Vagina (tissue), 2 donors: ENCODE data around the gene NIPA2. TPM values are rescaled to one million over a fixed set of nuclear protein-coding genes. Genes with fewer than 3 reads are reported as not detected.

ENCODE experiments used
- DNase-seq, 2 donors: peaks; one replicate each; pipeline ENCODE4 v3.0.0-alpha.2; 2017; ENCODE audit errors: extremely low spot score in 2 of 2
- H3K27ac ChIP-seq: fragments of 200-600 bp; sonication (generic); one replicate; pipeline ENCODE4 v1.5.1; 2019
- H3K27me3 ChIP-seq: fragments of 200-600 bp; sonication (generic); one replicate; pipeline ENCODE4 v1.5.1; 2019
- H3K36me3 ChIP-seq, 2 donors: fragments of 200-600 bp; sonication (generic); one replicate each; pipeline ENCODE4 v1.5.1; 2017 to 2019
- H3K4me1 ChIP-seq: fragments of 200-600 bp; sonication (generic); one replicate; pipeline ENCODE4 v1.5.1; 2019
- H3K4me3 ChIP-seq, 2 donors: fragments of 200-600 bp; sonication (generic); 1 replicate in 1 of 2; 2 replicates in 1 of 2; pipeline ENCODE4 v1.5.1; 2016 to 2019
- H3K9me3 ChIP-seq: fragments of 200-600 bp; sonication (generic); one replicate; pipeline ENCODE4 v1.5.1; 2019
- POLR2A ChIP-seq, 2 donors: fragments of 450-650 bp; IDR thresholded peaks; one replicate each; pipeline ENCODE4 v1.6.1; 2017; ENCODE audit warnings: antibody characterized with exemption in 2 of 2, mild to moderate bottlenecking in 2 of 2, moderate library complexity in 2 of 2
- POLR2AphosphoS5 ChIP-seq, 2 donors: sonication (generic); formaldehyde crosslinking; IDR thresholded peaks; one replicate each; pipeline ENCODE4 v1.9.0; 2017; ENCODE audit warnings: antibody characterized with exemption in 2 of 2, mild to moderate bottlenecking in 2 of 2, low read depth in 1 of 2; ENCODE audit not compliant: insufficient read depth in 1 of 2
- intact Hi-C: fragments of 100-400 bp; cut with DNase I; formaldehyde crosslinking; loops from one replicate; pipeline ENCODE4 v1.15.1; 2023
- total RNA-seq: library from RNA; depleted of rRNA; stranded (reverse); fragments of >200 nt; gene quantifications from one replicate; pipeline ENCODE4 v1.2.3, GENCODE V29; 2016
- TF ChIP-seq, protein P1 (sequence below), 3 experiments: fragments of 450-650 bp in 2 of 3; fragments of 200-600 bp in 1 of 3; sonication (generic) in 1 of 3; IDR thresholded peaks; one replicate each; pipeline ENCODE4 v1.5.1; 2017 to 2019; ENCODE audit warnings: antibody characterized with exemption in 3 of 3, mild to moderate bottlenecking in 2 of 3, moderate library complexity in 2 of 3

Gene NIPA2
- total RNA-seq, 1 donor from 2014 or later: 23.1 TPM

DNA sequence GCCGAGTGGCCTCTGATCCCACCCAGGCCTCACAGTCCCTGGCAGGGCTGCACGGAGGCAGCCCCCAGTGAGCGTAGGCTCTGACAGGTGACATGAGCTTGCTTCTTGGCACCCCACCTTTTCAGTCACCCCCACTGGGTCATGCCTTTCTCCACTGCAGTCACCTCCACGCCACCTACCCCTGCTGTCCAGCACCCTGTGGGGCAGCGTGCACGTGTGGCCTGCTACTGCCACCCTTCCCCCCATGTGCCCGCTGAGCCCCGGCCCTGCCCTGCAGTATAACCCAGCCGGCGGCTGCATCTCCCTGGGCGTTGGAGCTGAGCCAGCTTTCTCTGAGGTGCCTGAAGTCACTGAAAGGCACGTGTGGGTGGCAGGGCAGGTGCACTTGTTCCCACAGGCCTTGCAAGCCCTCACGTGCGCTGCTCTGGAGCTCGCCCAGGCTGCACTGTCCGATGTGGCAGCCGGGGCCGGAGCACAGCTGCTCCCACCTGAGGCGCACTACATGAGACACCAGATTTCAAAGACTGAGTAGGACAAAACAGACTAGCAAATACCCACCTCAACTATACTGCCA is 65.6 kb downstream of the NIPA2 start:
- Histone ChIP-seq H3K9me3 (no peaks in the 10 kb centered on the region), H3K36me3 (peaks cover 0 to 69% of the 10 kb centered on the region in 2 donors), H3K4me3 (no peak overlapping the region), H3K4me1 (no peaks in the 10 kb centered on the region), H3K27me3 (no peaks in the 10 kb centered on the region), H3K27ac (no peak overlapping the region)
- intact Hi-C loops: no loop called here
- DNase-seq: no peak
- TF ChIP-seq, protein P1, sequence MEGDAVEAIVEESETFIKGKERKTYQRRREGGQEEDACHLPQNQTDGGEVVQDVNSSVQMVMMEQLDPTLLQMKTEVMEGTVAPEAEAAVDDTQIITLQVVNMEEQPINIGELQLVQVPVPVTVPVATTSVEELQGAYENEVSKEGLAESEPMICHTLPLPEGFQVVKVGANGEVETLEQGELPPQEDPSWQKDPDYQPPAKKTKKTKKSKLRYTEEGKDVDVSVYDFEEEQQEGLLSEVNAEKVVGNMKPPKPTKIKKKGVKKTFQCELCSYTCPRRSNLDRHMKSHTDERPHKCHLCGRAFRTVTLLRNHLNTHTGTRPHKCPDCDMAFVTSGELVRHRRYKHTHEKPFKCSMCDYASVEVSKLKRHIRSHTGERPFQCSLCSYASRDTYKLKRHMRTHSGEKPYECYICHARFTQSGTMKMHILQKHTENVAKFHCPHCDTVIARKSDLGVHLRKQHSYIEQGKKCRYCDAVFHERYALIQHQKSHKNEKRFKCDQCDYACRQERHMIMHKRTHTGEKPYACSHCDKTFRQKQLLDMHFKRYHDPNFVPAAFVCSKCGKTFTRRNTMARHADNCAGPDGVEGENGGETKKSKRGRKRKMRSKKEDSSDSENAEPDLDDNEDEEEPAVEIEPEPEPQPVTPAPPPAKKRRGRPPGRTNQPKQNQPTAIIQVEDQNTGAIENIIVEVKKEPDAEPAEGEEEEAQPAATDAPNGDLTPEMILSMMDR (IDR thresholded peaks at IDR 0.05): no peak
- TF ChIP-seq POLR2A (IDR thresholded peaks at IDR 0.05) (no peak), POLR2AphosphoS5 (IDR thresholded peaks at IDR 0.05; ENCODE audit: insufficient read depth in 1 of 2, low read depth in 1 of 2) (no peak)

DNA sequence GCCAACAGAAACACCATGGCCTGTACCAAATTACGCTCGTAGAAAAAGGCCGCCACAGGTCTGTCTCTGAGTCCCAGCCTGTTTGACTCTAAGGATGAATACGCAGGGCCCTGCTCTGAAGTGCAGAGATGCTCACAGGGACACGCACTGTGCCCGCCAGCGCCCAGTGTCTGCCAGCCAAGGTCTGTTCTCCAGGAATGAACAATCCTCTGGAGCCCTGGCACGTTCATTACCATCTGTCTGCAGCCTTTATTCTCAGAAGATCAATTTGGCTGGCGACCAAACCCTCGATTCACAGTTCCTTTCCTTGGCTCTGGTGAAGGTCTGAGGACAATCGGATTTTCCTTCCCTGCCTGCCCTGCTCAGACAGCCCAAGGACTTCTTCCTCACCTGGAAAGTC is 66.3 kb downstream of the NIPA2 start:
- no peaks in the 10 kb centered on the region for H3K4me1 ChIP-seq
- intact Hi-C loops: no loop called here
- H3K36me3 ChIP-seq: peaks cover 0 to 68% of the 10 kb centered on the region in 2 donors
- no peaks in the 10 kb centered on the region for H3K9me3 ChIP-seq
- DNase-seq: no peak
- H3K27ac ChIP-seq: no peak overlapping the region
- H3K4me3 ChIP-seq: no peak overlapping the region
- TF ChIP-seq, protein P1 (IDR thresholded peaks at IDR 0.05): no peak
- TF ChIP-seq POLR2A (IDR thresholded peaks at IDR 0.05) (no peak), POLR2AphosphoS5 (IDR thresholded peaks at IDR 0.05; ENCODE audit: insufficient read depth in 1 of 2, low read depth in 1 of 2) (no peak)
- H3K27me3 ChIP-seq: no peaks in the 10 kb centered on the region

DNA sequence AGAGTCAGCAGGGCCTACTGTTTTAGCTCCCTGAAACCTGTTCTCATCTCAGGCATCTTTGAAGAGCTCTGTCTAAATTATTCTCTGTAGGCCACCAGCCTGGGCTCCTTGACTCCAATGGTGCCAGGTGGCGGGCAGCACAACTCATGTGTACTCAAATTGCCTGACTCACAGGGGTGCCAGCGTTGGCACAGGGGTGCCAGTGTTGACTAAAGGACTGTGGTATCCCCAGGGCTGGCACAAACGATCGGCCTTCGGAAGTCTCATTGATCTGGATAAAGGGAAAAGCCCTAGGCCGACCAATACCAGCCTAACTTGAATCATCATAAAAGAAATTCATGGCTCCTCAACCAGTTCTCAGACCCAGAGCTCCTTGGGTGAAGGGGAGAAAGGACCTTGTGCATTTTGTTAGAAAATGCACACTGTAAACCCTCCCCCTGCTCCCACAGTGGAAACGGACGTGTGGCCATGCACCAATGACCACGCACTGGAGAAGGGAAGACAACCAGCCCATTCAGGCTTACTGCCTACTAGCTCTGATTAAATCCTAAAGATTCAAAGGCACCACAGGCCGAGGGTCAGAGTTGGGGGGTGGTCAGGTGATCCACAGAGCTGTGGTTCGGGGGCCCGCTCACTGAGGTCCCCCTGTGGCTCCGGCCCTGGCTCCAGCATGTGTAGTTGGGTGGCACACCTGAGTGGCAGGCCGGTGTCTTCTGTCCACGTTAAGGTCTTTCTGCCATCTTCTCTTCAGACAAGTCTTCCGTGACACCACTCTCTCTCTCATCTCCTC is 68.9 kb downstream of the NIPA2 start:
- H3K4me3 ChIP-seq: no peak overlapping the region
- TF ChIP-seq POLR2AphosphoS5 (IDR thresholded peaks at IDR 0.05; ENCODE audit: insufficient read depth in 1 of 2, low read depth in 1 of 2): no peak
- TF ChIP-seq POLR2A (IDR thresholded peaks at IDR 0.05): no peak
- TF ChIP-seq, protein P1 (IDR thresholded peaks at IDR 0.05): no peak
- H3K4me1 ChIP-seq: no peaks in the 10 kb centered on the region
- H3K27ac ChIP-seq: no peak overlapping the region
- DNase-seq: no peak
- intact Hi-C loops: no loop called here
- no peaks in the 10 kb centered on the region for H3K27me3 ChIP-seq
- no peaks in the 10 kb centered on the region for H3K9me3 ChIP-seq
- H3K36me3 ChIP-seq: peaks cover 0 to 75% of the 10 kb centered on the region in 2 donors

DNA sequence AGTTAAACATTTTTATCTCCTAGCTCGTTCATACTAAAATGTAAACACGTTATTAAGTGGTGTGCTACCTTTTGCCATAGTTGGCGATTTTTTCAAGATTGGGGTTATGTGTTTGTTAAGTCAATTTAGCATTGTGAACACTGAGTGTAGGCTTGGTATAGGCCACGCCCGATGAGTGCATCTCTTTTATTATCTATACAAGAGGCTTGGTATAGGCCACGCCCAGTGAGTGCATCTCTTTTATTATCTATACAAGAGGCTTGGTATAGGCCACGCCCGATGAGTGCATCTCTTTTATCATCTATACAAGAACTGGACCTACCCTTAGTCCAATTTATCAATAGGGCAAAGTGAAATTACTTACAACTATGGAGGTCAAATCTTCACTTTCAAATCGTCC is 70.4 kb downstream of the NIPA2 start:
- H3K9me3 ChIP-seq: no peaks in the 10 kb centered on the region
- peaks cover 0 to 73% of the 10 kb centered on the region in 2 donors for H3K36me3 ChIP-seq
- TF ChIP-seq POLR2A (IDR thresholded peaks at IDR 0.05) (no peak), POLR2AphosphoS5 (IDR thresholded peaks at IDR 0.05; ENCODE audit: insufficient read depth in 1 of 2, low read depth in 1 of 2) (no peak)
- TF ChIP-seq, protein P1 (IDR thresholded peaks at IDR 0.05): no peak
- no peaks in the 10 kb centered on the region for H3K27me3 ChIP-seq
- intact Hi-C loops: no loop called here
- H3K4me3 ChIP-seq: no peak overlapping the region
- no peak overlapping the region for H3K27ac ChIP-seq
- H3K4me1 ChIP-seq: no peaks in the 10 kb centered on the region
- no peak for DNase-seq

DNA sequence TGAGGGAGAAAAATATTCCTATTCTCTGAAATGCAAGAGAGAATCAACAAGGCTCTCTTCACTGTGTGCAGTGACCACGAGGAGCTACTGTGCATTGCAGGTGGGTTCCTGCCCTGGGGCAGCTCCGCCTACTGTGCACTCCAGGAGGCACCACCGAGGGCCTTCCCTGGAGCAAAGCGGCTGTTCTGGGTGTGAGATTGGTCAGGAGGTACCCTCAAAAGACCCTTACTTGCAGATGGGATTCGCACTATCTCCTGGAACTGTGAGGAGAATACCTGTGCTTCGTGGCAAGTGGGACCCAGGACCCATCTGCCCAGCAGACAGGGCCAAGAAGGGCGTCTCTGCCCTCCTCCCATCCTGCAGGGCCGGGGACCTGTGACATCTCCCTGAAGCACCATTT is 72.8 kb downstream of the NIPA2 start:
- Histone ChIP-seq H3K4me1 (no peaks in the 10 kb centered on the region), H3K4me3 (no peak overlapping the region), H3K9me3 (no peaks in the 10 kb centered on the region), H3K36me3 (peaks cover 0 to 94% of the 10 kb centered on the region in 2 donors), H3K27me3 (no peaks in the 10 kb centered on the region), H3K27ac (no peak overlapping the region)
- intact Hi-C loops: no loop called here
- DNase-seq: no peak
- TF ChIP-seq, protein P1 (IDR thresholded peaks at IDR 0.05): no peak
- no peak for TF ChIP-seq POLR2AphosphoS5 (IDR thresholded peaks at IDR 0.05; ENCODE audit: insufficient read depth in 1 of 2, low read depth in 1 of 2)
- no peak for TF ChIP-seq POLR2A (IDR thresholded peaks at IDR 0.05)
